T-helper 2 cell treated with Interferon-gamma antibody and Interleukin-4, amounts not matched to agents 100 ng/mL and 5 ng/mL, for 36 hours (primary cell): ENCODE data around the gene MRPL20. TPM values are rescaled to one million over a fixed set of nuclear protein-coding genes. Genes with fewer than 3 reads are reported as not detected.
"Not testable (repeated sequence)": the region's sequence is repeated elsewhere in the genome, so short reads cannot be mapped to it uniquely, and the experiment has no call there.

Source experiments
- intact Hi-C: fragments of 100-400 bp; cut with micrococcal nuclease; formaldehyde crosslinking; loops from one replicate; pipeline ENCODE4 v1.15.1; 2023
- total RNA-seq: library from RNA; stranded (reverse); gene quantifications from 2 replicates; pipeline ENCODE4 v1.2.3, GENCODE V29; 2022

Gene MRPL20
- total RNA-seq, 1 donor from 2014 or later = 123 TPM

- intact Hi-C loops = not testable (repeated sequence)
These were observed 3.1 kb upstream of the MRPL20 start for GRCh38 chr1:1410238-1410637.

GRCh38 chr1:1407636-1408318 is 684 bp upstream of the MRPL20 start:
- intact Hi-C loops = loop anchor here (1.0 to 5.0 kb wide), 4 partner anchors 8 to 291 kb away; partner anchors contain the start of genes ATAD3A, AURKAIP1, C1orf159 and CCNL2

GRCh38 chr1:1406101-1406820 is 832 bp downstream of the MRPL20 start:
- intact Hi-C loops = loop anchor here (2.0 to 5.0 kb wide), 2 partner anchors 31 to 106 kb away; partner anchors contain the start of genes ATAD3A and AURKAIP1

GRCh38 chr1:1403653-1404052 is 3.4 kb downstream of the MRPL20 start:
- intact Hi-C loops = no loop called here

GRCh38 chr1:1402901-1403392 is 4.1 kb downstream of the MRPL20 start:
- intact Hi-C loops = not testable (repeated sequence)

- intact Hi-C loops = no loop called here
These were observed 4.8 kb downstream of the MRPL20 start for GRCh38 chr1:1402072-1402900.

GRCh38 chr1:1401457-1402010 is 5.6 kb downstream of the MRPL20 start:
- intact Hi-C loops = no loop called here

- intact Hi-C loops = no loop called here
These were observed 6.3 kb downstream of the MRPL20 start for GRCh38 chr1:1400576-1401456.

- intact Hi-C loops = loop anchor here (1.0 to 2.0 kb wide), 3 partner anchors 7 to 41 kb away; partner anchors contain the start of genes AURKAIP1 and MRPL20
These were observed 7.1 kb downstream of the MRPL20 start for GRCh38 chr1:1399872-1400575.

- intact Hi-C loops = loop anchor here (1.0 to 2.0 kb wide), 3 partner anchors 8 to 41 kb away; partner anchors contain the start of genes AURKAIP1 and MRPL20
These were observed 7.8 kb downstream of the MRPL20 start, which contains the start of gene CCNL2 for GRCh38 chr1:1399187-1399871. CCNL2 (minus strand) TSS chr1:1399335; CDS start chr1:1399306, 29 bp downstream.

GRCh38 chr1:1398677-1399186 is 8.4 kb downstream of the MRPL20 start:
- intact Hi-C loops = loop anchor here (1.0 to 2.0 kb wide), 3 partner anchors 9 to 42 kb away; partner anchors contain the start of genes AURKAIP1 and MRPL20

- intact Hi-C loops = loop anchor here (2.0 kb wide), 1 partner anchor 43 kb away; no protein-coding TSS in a partner anchor
These were observed 9.1 kb downstream of the MRPL20 start for GRCh38 chr1:1397839-1398523.

GRCh38 chr1:1395166-1395565 is 11.9 kb downstream of the MRPL20 start:
- intact Hi-C loops = no loop called here

- intact Hi-C loops = no loop called here
These were observed 13.0 kb downstream of the MRPL20 start for GRCh38 chr1:1394116-1394515.

- intact Hi-C loops = no loop called here
These were observed 13.7 kb downstream of the MRPL20 start for GRCh38 chr1:1393428-1393827.

GRCh38 chr1:1393014-1393413 is 14.1 kb downstream of the MRPL20 start:
- intact Hi-C loops = no loop called here

GRCh38 chr1:1391225-1391624 is 15.9 kb downstream of the MRPL20 start:
- intact Hi-C loops = no loop called here

GRCh38 chr1:1390675-1391074 is 16.4 kb downstream of the MRPL20 start:
- intact Hi-C loops = no loop called here
